ENCODE data around the gene NBPF1. TPM values are rescaled to one million over a fixed set of nuclear protein-coding genes. Genes with fewer than 3 reads are reported as not detected.
"Not testable (repeated sequence)": the region's sequence is repeated elsewhere in the genome, so short reads cannot be mapped to it uniquely, and the experiment has no call there.

Gene NBPF1
- total RNA-seq, 1 experiment from 2014 or later, result 24.9 TPM

GRCh38 chr1:16623812-16624719, 10.7 kb upstream of the NBPF1 start:
- DNase-seq (ENCODE audit: low read depth), result peak; percentile 45

- DNase-seq (ENCODE audit: low read depth), result peak; percentile 95
Observed at GRCh38 chr1:16623337-16623736, 10.0 kb upstream of the NBPF1 start.

- not testable (repeated sequence) for DNase-seq (ENCODE audit: low read depth)
Observed at GRCh38 chr1:16621681-16622315, 8.4 kb upstream of the NBPF1 start.

- DNase-seq (ENCODE audit: low read depth), result no peak
Observed at GRCh38 chr1:16621300-16621658, 7.9 kb upstream of the NBPF1 start.

- DNase-seq (ENCODE audit: low read depth), result not testable (repeated sequence)
Observed at GRCh38 chr1:16619803-16620501, 6.6 kb upstream of the NBPF1 start.

GRCh38 chr1:16618719-16619118, 5.4 kb upstream of the NBPF1 start:
- no peak for DNase-seq (ENCODE audit: low read depth)

- no peak for DNase-seq (ENCODE audit: low read depth)
Observed at GRCh38 chr1:16617778-16618580, 4.6 kb upstream of the NBPF1 start.

GRCh38 chr1:16617114-16617631, 3.8 kb upstream of the NBPF1 start:
- DNase-seq (ENCODE audit: low read depth), result no peak

- DNase-seq (ENCODE audit: low read depth), result no peak
Observed at GRCh38 chr1:16615253-16616252, 2.2 kb upstream of the NBPF1 start.

GRCh38 chr1:16614361-16615252, 1.2 kb upstream of the NBPF1 start:
- no peak for DNase-seq (ENCODE audit: low read depth)

GRCh38 chr1:16612332-16613172, 812 bp downstream of the NBPF1 start:
- peak; percentile 87 for DNase-seq (ENCODE audit: low read depth)

- DNase-seq (ENCODE audit: low read depth), result not testable (repeated sequence)
Observed at GRCh38 chr1:16611981-16612331, 1.4 kb downstream of the NBPF1 start.

- DNase-seq (ENCODE audit: low read depth), result not testable (repeated sequence)
Observed at GRCh38 chr1:16611164-16611563, 2.2 kb downstream of the NBPF1 start.

- not testable (repeated sequence) for DNase-seq (ENCODE audit: low read depth)
Observed at GRCh38 chr1:16610553-16610952, 2.8 kb downstream of the NBPF1 start.

- DNase-seq (ENCODE audit: low read depth), result not testable (repeated sequence)
Observed at GRCh38 chr1:16609761-16610160, 3.6 kb downstream of the NBPF1 start.

- DNase-seq (ENCODE audit: low read depth), result no peak
Observed at GRCh38 chr1:16608838-16609560, 4.4 kb downstream of the NBPF1 start.

All from LHCN-M2 (cell line).